ENCODE results near the gene LTC4S. TPM values are rescaled to one million over a fixed set of nuclear protein-coding genes. Genes with fewer than 3 reads are reported as not detected.

Gene LTC4S
- total and polyA plus RNA-seq, 3 experiments from 2014 or later, result 0.57 to 4.0 (median 1.0) TPM

- H3K4me3 Mint-ChIP-seq, result no peak overlapping the region
These were observed 45.8 kb downstream of the LTC4S start for GRCh38 chr5:179839328-179840256.

GRCh38 chr5:179840321-179840720 lies 46.5 kb downstream of the LTC4S start:
- Histone ChIP-seq H3K4me3 (ENCODE audit: low read length) (no peak overlapping the region), H3K27me3 (ENCODE audit: insufficient read depth, low read length, poor library complexity, severe bottlenecking) (no peaks in the 10 kb centered on the region), H3K27ac (ENCODE audit: low read depth, low read length) (no peak overlapping the region), H3K36me3 (ENCODE audit: insufficient read depth, low read length) (peaks cover 44% of the 10 kb centered on the region), H3K4me1 (ENCODE audit: insufficient read depth, low read length) (peaks cover 18% of the 10 kb centered on the region), H3K9me3 (ENCODE audit: low read length) (no peaks in the 10 kb centered on the region)
- CTCF ChIA-PET, result no interaction called here
- no peak overlapping the region for H3K4me3 Mint-ChIP-seq
- no peak for DNase-seq
- peaks cover 4 to 78% (median 17%) of the 10 kb centered on the region in 3 donors for H3K36me3 Mint-ChIP-seq
- H3K4me1 Mint-ChIP-seq, result peaks cover 15 to 24% (median 16%) of the 10 kb centered on the region in 3 donors
- H3K9me3 Mint-ChIP-seq, result no peaks in the 10 kb centered on the region
- H3K27ac Mint-ChIP-seq, result peak overlapping the region in 2 of 8 donors; percentile 51 to 80
- POLR2A ChIA-PET, result no interaction called here
- no peaks in the 10 kb centered on the region for H3K27me3 Mint-ChIP-seq

More at GRCh38 chr5:179839328-179840256, 45.8 kb downstream of the LTC4S start:
- no peaks in the 10 kb centered on the region for H3K9me3 ChIP-seq (ENCODE audit: low read length)
- H3K4me3 ChIP-seq (ENCODE audit: low read length), result no peak overlapping the region
- ChIA-PET POLR2A (no interaction called here), CTCF (no interaction called here)
- H3K4me1 ChIP-seq (ENCODE audit: insufficient read depth, low read length), result peaks cover 18% of the 10 kb centered on the region
- no peaks in the 10 kb centered on the region for H3K27me3 Mint-ChIP-seq
- peaks cover 15 to 25% (median 16%) of the 10 kb centered on the region in 3 donors for H3K4me1 Mint-ChIP-seq
- no peak overlapping the region for H3K27ac ChIP-seq (ENCODE audit: low read depth, low read length)
- no peaks in the 10 kb centered on the region for H3K9me3 Mint-ChIP-seq
- H3K27ac Mint-ChIP-seq, result peak overlapping the region in 5 of 8 donors; percentile 35 to 84 (median 58)
- peaks cover 4 to 78% (median 15%) of the 10 kb centered on the region in 3 donors for H3K36me3 Mint-ChIP-seq
- H3K27me3 ChIP-seq (ENCODE audit: insufficient read depth, low read length, poor library complexity, severe bottlenecking), result no peaks in the 10 kb centered on the region
- peaks cover 44% of the 10 kb centered on the region for H3K36me3 ChIP-seq (ENCODE audit: insufficient read depth, low read length)
- DNase-seq, result no peak

- Mint-ChIP-seq H3K27ac (peak overlapping the region in 2 of 8 donors; percentile 20 to 80), H3K4me3 (no peak overlapping the region), H3K36me3 (peaks cover 5 to 76% (median 16%) of the 10 kb centered on the region in 3 donors), H3K4me1 (peaks cover 15 to 20% (median 16%) of the 10 kb centered on the region in 3 donors), H3K27me3 (no peaks in the 10 kb centered on the region), H3K9me3 (no peaks in the 10 kb centered on the region)
- H3K27ac ChIP-seq (ENCODE audit: low read depth, low read length), result no peak overlapping the region
- H3K4me1 ChIP-seq (ENCODE audit: insufficient read depth, low read length), result peaks cover 18% of the 10 kb centered on the region
- DNase-seq, result no peak
- no peaks in the 10 kb centered on the region for H3K9me3 ChIP-seq (ENCODE audit: low read length)
- CTCF ChIA-PET, result interaction anchor here (1.8 kb wide), 1 partner anchor 38 kb away, joined by 6 read pairs; no protein-coding TSS in a partner anchor
- H3K36me3 ChIP-seq (ENCODE audit: insufficient read depth, low read length), result peaks cover 44% of the 10 kb centered on the region
- POLR2A ChIA-PET, result no interaction called here
- no peaks in the 10 kb centered on the region for H3K27me3 ChIP-seq (ENCODE audit: insufficient read depth, low read length, poor library complexity, severe bottlenecking)
- H3K4me3 ChIP-seq (ENCODE audit: low read length), result no peak overlapping the region
These were observed 47.0 kb downstream of the LTC4S start for GRCh38 chr5:179840766-179841165.

GRCh38 chr5:179841621-179842020 lies 47.8 kb downstream of the LTC4S start:
- Histone ChIP-seq H3K36me3 (ENCODE audit: insufficient read depth, low read length) (peaks cover 36% of the 10 kb centered on the region), H3K27ac (ENCODE audit: low read depth, low read length) (no peak overlapping the region), H3K9me3 (ENCODE audit: low read length) (no peaks in the 10 kb centered on the region), H3K4me3 (ENCODE audit: low read length) (no peak overlapping the region), H3K27me3 (ENCODE audit: insufficient read depth, low read length, poor library complexity, severe bottlenecking) (no peaks in the 10 kb centered on the region), H3K4me1 (ENCODE audit: insufficient read depth, low read length) (peaks cover 10% of the 10 kb centered on the region)
- ChIA-PET CTCF (interaction anchor here (1.8 kb wide), 1 partner anchor 39 kb away, joined by 6 read pairs; no protein-coding TSS in a partner anchor), POLR2A (no interaction called here)
- H3K4me1 Mint-ChIP-seq, result peaks cover 7 to 11% (median 8%) of the 10 kb centered on the region in 3 donors
- H3K27ac Mint-ChIP-seq, result peak overlapping the region in 3 of 8 donors; percentile 20 to 76 (median 32)
- no peak overlapping the region for H3K4me3 Mint-ChIP-seq
- DNase-seq, result no peak
- no peaks in the 10 kb centered on the region for H3K9me3 Mint-ChIP-seq
- H3K36me3 Mint-ChIP-seq, result peaks cover 6 to 75% (median 12%) of the 10 kb centered on the region in 3 donors
- no peaks in the 10 kb centered on the region for H3K27me3 Mint-ChIP-seq

Other genes with a start within 250 kb of the LTC4S start
- 10 to 100 TPM; 40.4 to 41.9 TPM for gene RUFY1, start 243.4 kb upstream of the LTC4S start, total RNA-seq
- gene RUFY1, start 243.4 kb upstream of the LTC4S start, polyA plus RNA-seq, result 32.6 TPM
- 100 to 1,000 TPM; 929 to 961 TPM for gene HNRNPH1, start 170.3 kb upstream of the LTC4S start, total RNA-seq
- 103 TPM for gene HNRNPH1, start 170.3 kb upstream of the LTC4S start, polyA plus RNA-seq
- under 1 TPM; 0.57 to 0.91 TPM for gene CBY3, start 113.0 kb upstream of the LTC4S start, total RNA-seq
- gene CBY3, start 113.0 kb upstream of the LTC4S start, polyA plus RNA-seq, result not detected
- 100 to 1,000 TPM; 694 to 710 TPM for gene CANX, start 95.0 kb upstream of the LTC4S start, total RNA-seq
- gene CANX, start 95.0 kb upstream of the LTC4S start, polyA plus RNA-seq, result 283 TPM
- gene MAML1, start 61.2 kb upstream of the LTC4S start, total RNA-seq, result 10 to 100 TPM; 30.4 to 30.9 TPM
- gene MAML1, start 61.2 kb upstream of the LTC4S start, polyA plus RNA-seq, result 9.1 TPM
- gene MGAT4B, start 12.9 kb downstream of the LTC4S start, total RNA-seq, result 100 to 1,000 TPM in 1 of 2 experiments, 10 to 100 TPM in 1; 94.0 to 103 TPM
- gene MGAT4B, start 12.9 kb downstream of the LTC4S start, polyA plus RNA-seq, result 21.0 TPM
- 100 to 1,000 TPM; 158 to 179 TPM for gene SQSTM1, start 26.9 kb downstream of the LTC4S start, total RNA-seq
- gene SQSTM1, start 26.9 kb downstream of the LTC4S start, polyA plus RNA-seq, result 212 TPM
- 10 to 100 TPM; 23.9 to 27.2 TPM for gene MRNIP, start 64.8 kb downstream of the LTC4S start, total RNA-seq
- gene MRNIP, start 64.8 kb downstream of the LTC4S start, polyA plus RNA-seq, result 17.7 TPM
- 10 to 100 TPM; 73.7 to 74.8 TPM for gene TBC1D9B, start 113.9 kb downstream of the LTC4S start, total RNA-seq
- gene TBC1D9B, start 113.9 kb downstream of the LTC4S start, polyA plus RNA-seq, result 43.9 TPM

Measured in CD8-positive, alpha-beta memory T cell (primary cell).